ENCODE results near the gene CLEC1B. TPM values are rescaled to one million over a fixed set of nuclear protein-coding genes. Genes with fewer than 3 reads are reported as not detected.

CLEC1B gene
- total RNA-seq = not detected in 2 replicates

GRCh38 chr12:9999016-9999415, at the start of gene CLEC1B:
Gene CLEC1B (minus strand): TSS chr12:9999121. CDS start chr12:9999100, 21 bp downstream.

GRCh38 chr12:10030446-10030845, 31.5 kb upstream of the CLEC1B start, which contains the start of gene CLEC9A:
Gene CLEC9A (plus strand): TSS chr12:10030682. CDS start chr12:10052688, 22,006 bp downstream.

DNA sequence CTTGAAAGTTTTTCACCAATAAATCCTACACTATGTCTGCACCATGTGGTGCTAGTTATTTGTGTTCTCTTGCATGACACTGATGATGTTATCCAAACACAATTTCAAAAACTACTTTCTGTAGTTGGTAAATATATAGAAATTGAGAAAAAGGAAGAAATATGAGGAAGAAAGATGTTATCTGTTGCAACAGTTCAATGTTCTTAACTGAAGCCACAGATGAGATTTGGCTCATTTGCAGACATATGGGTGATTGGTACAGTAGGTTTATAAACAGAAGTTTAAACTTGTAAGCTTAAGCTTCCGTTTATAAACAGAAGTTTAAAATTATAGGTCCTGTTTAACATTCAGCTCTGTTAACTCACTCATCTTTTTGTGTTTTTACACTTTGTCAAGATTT, 27.7 kb downstream of the CLEC1B start, which contains the start of gene CLEC12A:
TSS of gene CLEC12A (plus strand) at position 229 of the 400 bp plus-strand sequence. CDS start 188 bp downstream, outside the sequence.

Other genes with a start within 250 kb of the CLEC1B start
- 2.3 and 2.6 TPM in 2 replicates for gene CD69, start 238.2 kb downstream of the CLEC1B start, total RNA-seq
- gene KLRF1, start 171.6 kb downstream of the CLEC1B start, total RNA-seq = 0.35 TPM in 1 of 2 replicates, not detected in the other
- gene CLEC2B, start 129.8 kb downstream of the CLEC1B start, total RNA-seq = 13.8 and 17.4 TPM in 2 replicates
- gene KLRF2, start 117.6 kb downstream of the CLEC1B start, total RNA-seq = not detected in 2 replicates
- gene CLEC2A, start 66.8 kb downstream of the CLEC1B start, total RNA-seq = not detected in 2 replicates
- gene CLEC12A, start 27.7 kb downstream of the CLEC1B start, total RNA-seq = not detected in 2 replicates
- not detected in 2 replicates for gene CLEC12B, start 11.5 kb upstream of the CLEC1B start, total RNA-seq
- not detected in 2 replicates for gene CLEC9A, start 31.6 kb upstream of the CLEC1B start, total RNA-seq
- gene CLEC1A, start 99.9 kb upstream of the CLEC1B start, total RNA-seq = not detected in 2 replicates
- gene CLEC7A, start 131.1 kb upstream of the CLEC1B start, total RNA-seq = not detected in 2 replicates
- gene OLR1, start 173.0 kb upstream of the CLEC1B start, total RNA-seq = 36.9 and 40.1 TPM in 2 replicates
- 10.4 and 17.4 TPM in 2 replicates for gene TMEM52B, start 179.9 kb upstream of the CLEC1B start, total RNA-seq
- gene GABARAPL1, start 213.8 kb upstream of the CLEC1B start, total RNA-seq = 58.0 and 82.5 TPM in 2 replicates